ACHN (cell line): ENCODE results near the gene CUX1.
A peak's percentile ranks its signal among the peaks of the same experiment; 100 is the strongest.
"Not testable (repeated sequence)": the region's sequence is repeated elsewhere in the genome, so short reads cannot be mapped to it uniquely, and the experiment has no call there.

ENCODE experiments used
- DNase-seq: peaks from one replicate; pipeline ENCODE4 v3.0.0-alpha.2; 2015
- in situ Hi-C: cut with HindIII; loops from 2 replicates; pipeline ENCODE4 v1.10.0; 2017; ENCODE audit warnings: low sequenced_read_pairs, low pct_ligation_motif_present, low pct_unique_long_range_greater_than_20kb

Gene CUX1

DNA sequence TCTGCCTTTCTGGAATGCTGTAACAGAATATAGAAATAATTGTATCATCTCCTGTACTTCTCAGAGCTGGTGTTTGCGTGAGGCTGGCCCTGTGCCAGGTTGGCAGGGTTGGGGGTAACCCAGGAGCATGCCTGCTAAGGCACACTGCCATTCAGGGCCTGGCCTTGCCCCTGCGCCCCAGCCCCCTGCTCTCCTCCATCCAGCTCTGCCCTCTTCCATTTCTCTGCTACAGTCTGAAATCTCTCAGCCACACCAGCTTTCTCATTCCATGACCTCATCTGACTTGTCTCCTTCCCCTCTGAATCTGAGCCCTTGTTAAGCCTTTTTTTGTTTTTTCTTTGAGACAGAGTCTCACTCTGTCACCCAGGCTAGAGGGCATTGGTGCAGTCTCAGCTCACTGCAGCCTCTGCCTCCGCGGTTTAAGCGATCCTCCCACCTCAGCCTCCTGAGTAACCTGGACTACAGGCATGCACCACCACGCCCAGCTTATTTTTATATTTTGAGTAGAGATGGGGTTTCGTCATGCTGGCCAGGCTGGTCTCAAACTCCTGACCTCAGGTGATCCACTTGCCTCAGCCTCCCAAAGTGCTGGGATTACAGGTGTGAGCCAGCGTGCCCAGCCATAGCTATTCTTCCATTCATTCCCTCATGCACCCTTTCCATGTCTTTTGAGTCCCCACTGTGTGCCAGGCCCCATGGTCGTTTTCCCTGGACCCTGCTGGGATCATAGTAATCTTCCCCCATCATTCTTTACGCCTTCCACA, 206.8 kb downstream of the CUX1 start:
- no peak for DNase-seq
- in situ Hi-C loops = no loop called here

DNA sequence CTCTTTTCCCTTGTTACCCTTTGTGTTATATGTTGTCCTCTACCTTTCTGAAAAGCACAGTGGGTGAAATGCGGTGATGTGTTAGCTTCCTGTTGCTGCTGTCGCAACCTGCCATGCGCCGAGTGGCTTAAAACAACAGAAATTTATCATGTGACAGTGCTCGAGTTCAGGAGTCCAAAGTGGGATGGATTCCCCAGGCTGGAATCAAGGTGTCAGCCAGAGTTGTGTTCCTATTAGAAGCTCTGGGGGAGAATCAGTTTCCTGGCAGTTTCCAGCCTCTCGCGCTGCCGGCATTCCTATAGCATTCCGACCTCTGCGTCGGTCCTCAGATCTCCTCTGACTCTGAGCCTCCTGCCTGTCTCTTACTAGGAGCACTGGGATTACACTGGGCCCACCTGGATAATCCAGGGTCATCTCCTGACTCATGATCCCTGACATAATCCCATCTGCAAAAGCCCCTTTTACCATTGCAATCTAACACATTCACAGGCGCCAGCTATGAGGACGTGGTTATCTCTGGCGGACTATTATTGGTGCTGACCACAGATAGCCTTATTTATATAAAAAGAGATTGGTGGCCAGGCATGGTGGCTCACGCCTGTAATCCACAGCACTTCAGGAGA, 207.5 kb downstream of the CUX1 start:
- DNase-seq = no peak
- in situ Hi-C loops = no loop called here

DNA sequence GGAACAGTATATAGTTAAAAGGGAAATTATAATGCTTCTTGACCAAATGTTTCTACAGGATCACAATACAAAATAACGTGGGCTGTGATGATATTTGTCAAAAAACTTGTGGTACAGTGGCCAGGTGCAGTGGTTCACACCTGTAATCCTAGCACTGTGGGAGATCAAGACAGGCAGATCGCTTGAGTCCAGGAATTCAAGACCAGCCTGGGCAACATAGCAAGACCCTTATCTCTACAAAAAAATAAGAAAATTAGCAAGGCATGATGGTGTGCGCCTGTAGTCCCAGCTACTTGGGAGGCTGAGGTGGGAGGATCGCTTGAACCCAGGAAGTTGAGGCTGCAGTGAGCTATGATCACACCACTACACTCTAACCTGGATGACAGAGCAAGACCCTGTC, 208.4 kb downstream of the CUX1 start:
- in situ Hi-C loops, DNase-seq: not testable (repeated sequence)

DNA sequence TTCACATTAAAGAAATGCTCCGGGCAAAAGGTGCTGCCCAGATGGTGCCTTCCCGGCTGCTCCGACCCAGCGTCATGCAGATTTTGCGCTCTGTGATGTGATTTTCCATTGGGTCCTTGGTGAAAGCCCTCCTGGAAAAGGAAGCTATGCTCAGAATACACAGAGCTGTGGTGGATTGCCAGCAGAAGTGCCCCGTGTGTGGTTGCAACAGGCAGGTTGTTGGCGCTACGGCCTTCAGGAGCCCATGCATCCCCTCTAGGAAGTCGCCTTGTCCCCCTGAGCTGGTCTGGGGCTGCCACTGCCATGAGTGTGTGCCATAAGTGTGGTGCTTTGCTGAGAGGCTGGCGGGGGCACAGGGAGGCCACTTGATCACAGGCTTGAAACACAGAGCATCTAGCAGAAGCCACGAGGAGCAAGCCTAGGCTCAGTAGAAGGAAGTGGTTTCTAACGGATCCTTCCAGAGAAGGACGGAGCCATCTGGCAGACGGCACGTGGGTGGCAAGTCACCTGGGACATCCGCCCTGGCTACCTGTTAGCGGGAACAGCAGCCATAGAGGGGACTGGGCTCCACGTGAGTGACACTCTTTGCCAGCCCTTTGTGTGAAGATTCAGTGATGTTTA, 210.9 kb downstream of the CUX1 start:
- no peak for DNase-seq
- in situ Hi-C loops = no loop called here

DNA sequence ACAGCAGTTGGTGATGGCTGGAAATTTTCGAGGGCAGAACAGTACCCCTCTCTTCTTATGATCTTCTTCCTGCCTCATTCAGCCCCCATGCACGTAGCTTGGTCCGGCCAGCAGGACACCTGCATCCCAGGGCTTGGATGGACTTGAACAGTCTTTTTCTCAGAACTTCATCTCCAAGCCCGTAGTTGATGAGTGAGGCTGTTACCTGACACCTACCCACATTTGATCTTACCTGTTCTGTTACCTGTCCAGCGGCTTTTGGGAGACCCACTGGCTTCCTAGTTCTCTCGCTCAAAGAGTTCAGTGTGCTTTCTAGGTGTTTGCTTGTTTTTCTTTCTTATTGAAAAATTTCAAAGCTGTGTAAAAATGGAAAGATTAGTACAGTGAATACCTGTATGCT, 212.2 kb downstream of the CUX1 start:
- in situ Hi-C loops = no loop called here
- DNase-seq = no peak

DNA sequence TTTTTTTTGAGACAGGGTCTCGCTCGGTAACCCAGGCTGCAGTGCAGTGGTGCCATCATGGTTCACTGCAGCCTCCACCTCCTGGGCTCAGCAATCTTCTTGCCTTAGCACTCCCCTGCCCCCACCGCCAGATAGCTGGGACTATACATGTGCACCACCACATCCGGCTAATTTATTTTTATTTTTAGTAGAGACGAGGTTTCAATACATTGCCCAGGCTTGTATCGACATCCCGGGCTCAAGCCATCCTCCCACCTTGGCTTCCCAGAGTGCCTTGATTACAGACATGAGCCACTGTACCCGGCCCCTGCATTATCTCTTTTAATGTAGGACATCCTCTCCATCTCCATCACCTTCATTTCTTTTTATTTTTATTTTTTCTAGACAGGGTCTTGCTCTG, 213.3 kb downstream of the CUX1 start:
- no peak for DNase-seq
- in situ Hi-C loops = no loop called here

DNA sequence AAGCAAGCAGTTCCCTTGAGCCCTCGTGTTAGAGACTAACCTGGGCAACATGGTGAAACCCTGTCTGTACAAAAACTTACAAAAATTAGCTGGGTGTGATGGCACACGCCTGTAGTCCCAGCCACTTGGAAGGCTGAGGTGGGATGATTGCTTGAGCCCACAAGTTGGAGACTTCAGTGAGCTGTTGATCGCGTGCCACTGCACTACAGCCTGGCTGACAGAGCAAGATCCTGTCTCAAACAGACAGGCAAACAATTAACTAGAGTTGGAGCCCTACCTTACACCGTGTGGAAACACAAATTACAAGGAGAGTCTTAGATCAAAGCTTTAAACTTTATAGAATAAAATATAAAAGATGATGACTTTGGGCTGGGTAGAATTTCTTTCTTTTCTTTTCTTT, 219.5 kb downstream of the CUX1 start:
- in situ Hi-C loops = no loop called here

DNA sequence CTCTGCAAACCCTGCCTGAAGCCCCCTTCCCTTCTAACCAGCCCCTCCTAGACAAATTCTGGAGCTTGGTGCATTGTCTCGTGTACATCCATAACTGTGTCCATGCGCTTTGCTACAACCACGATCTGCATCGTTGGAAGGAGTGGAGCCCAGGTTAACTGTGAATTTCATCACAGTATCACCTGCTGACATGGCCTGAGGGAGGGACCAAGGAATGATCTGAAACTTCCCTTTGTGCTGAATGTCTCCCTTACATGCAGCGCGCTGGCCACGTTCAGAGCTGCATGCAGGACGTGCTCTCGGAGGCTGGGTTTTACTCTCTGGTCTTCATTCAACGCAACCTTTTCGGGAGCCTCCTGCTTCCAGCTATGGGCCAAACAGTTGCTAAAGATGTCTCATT, 222.3 kb downstream of the CUX1 start:
- in situ Hi-C loops = no loop called here
- DNase-seq = no peak

More for the DNA sequence above, 219.5 kb downstream of the CUX1 start:
- no peak for DNase-seq

DNA sequence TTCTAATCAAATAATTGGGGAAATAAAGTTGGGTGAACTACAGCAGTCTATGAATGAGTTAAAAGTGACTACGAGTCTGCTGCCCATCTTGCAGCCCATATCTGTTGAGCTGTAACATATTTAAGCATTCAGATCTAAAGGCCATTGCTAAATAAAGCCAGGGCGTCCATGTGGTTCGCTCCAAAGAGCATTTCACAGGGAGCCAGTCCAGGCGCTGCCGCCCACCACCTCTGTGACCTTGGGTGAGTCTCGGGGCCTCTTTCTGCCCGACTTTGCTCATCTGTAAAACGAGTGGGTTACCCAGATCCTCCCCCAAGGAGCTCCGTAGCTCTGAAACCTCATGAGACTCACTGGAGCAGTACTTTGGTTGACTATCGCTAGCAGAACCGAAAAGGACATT, 223.1 kb downstream of the CUX1 start:
- DNase-seq = no peak
- in situ Hi-C loops = no loop called here

DNA sequence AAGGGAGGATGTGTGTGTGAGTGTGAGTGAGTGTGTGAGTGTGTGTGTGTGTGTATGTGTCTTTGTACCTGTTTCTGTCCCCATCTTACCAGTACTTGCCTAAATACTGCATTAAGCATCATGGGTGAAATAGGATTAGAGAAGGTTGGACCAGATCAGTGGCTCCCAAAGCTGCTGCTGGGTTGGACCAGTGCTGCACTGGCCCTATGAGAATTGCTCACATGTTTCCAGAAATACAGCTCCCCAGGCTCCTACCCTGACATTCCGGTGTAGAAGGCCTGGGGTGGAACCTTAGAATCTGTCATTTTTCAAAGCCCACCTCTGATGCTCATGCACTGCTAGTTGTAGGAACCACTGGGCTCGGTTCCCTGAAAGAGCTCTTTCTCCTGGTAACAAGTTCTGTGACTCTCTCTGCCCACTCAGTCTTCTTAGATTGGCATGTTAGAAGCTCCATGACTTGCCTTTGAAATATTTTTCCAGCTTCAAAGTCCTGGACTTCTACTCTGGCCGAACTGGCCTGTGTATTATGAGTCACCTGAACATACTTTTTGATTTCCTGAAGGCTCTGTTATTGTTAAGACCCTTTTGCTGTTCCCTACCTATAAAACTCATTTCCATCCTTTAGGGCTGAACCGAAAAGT, 224.7 kb downstream of the CUX1 start:
- peak; percentile 58 for DNase-seq
- in situ Hi-C loops = no loop called here

DNA sequence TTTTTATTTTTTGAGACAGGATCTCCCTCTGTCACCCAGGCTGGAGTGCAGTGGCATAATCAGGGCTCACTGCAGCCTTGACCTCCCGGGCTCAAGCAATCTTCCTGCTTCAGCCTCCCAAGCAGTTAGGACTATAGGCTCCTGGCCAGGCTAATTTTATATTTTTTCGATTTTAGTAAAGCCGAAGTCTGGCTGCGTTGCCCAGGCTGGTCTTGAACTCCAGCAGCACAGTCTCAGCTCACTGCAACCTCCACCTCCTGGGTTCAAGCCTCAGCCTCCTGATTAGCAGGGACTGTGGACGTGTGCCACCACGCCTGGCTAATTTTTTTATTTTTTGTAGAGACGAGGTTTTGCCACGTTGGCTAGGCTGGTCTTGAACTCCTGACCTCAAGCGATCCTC, 225.4 kb downstream of the CUX1 start:
- in situ Hi-C loops, DNase-seq: not testable (repeated sequence)

DNA sequence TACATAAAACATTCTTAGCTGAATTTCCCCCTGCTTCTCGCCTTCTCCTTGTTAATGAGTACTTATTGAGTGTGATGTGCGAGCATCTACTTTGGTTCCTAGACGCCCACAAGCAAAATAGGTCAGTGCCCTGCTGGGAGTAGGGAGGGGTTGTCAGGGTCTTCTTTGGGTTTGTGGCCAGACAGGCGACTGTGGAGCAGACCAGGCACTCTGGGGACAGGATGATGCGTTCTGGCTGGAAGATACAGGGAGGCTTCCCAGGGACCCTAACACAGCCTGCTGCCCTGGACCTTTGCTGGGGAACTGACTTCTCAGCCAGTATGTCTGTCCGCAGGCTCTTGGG, 227.2 kb downstream of the CUX1 start:
- no peak for DNase-seq
- in situ Hi-C loops = no loop called here

DNA sequence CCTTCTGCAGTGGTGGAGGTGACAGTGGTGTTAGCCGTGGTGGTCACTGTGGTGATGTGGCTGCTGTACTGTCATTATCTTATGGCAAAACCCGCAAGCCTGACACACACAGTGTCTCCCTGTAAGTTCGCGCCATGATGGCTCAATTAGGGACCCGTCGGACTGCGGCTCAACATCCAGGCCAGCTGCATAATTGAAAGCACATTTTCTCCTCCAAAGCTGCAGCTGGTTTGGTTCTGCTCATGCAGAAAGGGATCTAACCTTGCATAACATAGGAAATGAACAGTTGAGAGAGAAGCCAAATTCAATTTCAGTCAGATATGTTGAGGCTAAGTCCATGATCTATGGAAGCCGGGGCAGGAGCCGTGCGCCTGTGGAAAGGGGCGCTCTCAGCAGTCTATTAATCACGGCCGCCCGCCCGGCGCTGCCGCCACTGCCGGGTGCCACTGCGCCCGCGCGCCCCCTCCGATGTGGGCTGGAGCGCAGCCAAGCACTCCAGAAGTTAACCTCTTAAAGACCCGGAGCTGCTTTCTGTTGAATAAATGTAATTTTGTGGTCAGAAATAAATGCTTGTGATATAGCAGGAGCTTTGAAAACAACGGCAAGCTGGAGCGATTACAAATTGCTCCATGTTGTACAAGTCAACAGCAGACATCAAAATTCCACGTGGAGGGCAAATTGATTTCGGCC, 227.7 kb downstream of the CUX1 start:
- in situ Hi-C loops = no loop called here

DNA sequence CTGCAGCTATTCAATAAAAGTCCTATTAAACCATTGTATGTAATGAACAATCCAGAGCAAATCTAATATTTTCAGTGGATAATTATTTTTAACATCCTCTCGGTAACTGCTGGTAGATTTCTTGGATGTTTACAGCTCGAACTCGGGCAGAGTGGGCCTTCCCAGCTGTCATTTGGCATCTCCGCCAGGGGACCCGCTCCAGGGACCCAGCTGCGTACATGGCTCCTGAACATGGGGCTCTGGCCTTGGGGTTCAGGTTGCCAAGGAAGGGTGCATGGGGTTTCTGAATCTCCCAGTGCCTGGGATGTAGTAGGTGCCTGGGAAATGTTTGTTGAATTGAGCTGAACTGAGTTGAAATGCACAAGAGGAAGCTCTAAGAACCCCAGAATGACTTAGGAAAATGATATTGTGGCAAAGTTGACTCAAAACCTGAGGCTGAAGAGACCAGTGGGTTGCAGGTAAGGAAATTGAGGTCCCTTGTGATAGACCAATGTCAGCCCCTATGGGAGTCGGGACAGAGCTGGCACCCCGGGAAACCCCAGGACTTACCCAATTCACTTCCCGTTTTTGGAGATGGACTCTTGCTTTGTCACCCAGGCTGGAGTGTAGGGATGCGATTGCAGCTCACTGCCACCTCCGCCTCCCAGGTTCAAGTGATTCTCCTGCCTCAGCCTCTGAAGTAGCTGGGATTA, 228.4 kb downstream of the CUX1 start:
- DNase-seq = no peak
- in situ Hi-C loops = no loop called here

More for the DNA sequence above, 227.7 kb downstream of the CUX1 start:
- peak; percentile 44 for DNase-seq

DNA sequence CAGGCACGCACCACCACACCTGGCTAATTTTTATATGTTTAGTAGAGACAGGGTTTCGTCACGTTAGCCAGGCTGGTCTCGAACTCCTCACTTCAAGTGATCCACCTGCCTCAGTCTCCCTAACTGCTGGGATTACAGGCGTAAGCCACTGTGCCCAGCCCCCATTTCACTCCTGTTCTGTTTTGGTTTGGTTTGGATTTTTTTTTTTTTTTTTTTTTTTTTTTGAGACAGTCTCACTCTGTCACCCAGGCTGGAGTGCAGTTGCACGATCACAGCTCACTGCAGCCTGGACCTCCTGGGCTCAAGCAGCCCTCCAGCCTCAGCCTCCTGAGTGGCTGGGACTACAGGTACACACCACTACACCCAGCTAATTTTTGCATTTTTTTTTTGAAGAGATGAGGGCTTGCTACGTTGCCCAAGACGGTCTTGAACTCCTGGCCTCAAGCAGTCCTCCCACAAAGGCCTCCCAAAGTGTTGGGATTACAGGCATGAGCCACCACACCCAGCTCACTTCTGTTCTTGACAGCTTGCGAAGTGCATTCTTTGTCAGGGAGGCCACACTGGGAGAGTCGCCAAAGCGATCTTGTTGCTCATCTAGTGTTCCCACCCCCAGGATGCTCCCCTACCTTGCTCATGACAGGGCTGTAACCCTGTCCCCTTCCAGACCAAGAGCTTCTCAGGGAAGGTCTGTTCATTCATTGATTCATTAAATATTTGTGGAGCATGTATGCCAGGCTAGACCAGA, 229.1 kb downstream of the CUX1 start:
- in situ Hi-C loops = no loop called here
- no peak for DNase-seq

DNA sequence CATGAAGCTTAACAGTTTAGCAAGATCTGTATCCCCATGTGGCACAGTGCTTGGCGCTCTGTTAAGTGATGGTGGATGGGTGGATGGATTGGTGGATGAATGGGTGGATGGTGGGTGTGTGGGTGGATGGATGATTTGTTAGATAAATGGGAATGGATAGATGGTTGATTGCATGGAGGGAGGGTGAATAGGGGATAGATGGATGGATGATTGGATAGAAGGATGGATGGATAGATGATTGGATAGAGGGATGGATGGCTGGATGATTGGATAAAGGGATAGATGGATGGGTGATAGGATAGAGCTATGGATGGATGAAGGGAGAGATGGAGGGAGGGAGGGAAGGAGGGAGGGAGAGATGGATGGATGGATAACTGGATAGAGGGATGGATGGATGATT, 229.7 kb downstream of the CUX1 start:
- no peak for DNase-seq
- in situ Hi-C loops = no loop called here

DNA sequence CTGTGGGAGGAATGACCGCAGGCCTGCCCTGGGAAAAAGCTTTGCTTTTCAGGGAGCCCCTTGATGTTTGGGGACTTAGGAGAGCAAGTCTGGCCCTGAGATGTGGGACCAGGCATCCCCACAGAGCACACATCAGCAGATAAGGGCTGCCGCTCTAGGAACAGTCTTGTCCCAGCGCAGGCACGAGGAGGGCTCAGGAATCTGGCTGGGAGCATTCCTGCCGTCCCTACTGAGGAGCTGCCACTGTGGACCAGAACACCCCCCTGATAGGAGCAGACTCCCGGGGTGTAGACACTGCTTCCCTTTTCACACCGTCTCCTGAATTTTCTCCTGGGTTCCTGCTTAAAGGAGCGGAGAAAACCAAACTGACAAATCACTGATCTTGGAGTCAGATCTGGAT, 232.3 kb downstream of the CUX1 start:
- no peak for DNase-seq
- in situ Hi-C loops = no loop called here
